C4-2B (cell line): ENCODE results near the gene PDE4B.

Experiments
- CTCF ChIP-seq: fragments of 450-650 bp; conservative IDR thresholded peaks from 2 replicates; pipeline ENCODE4 v1.5.1; 2017; ENCODE audit warnings: mild to moderate bottlenecking
- ZFX ChIP-seq: fragments of 450-650 bp; IDR thresholded peaks from 2 replicates; pipeline ENCODE4 v1.6.1; 2017

- no peak for TF ChIP-seq CTCF
- TF ChIP-seq ZFX = no peak
Observed at GRCh38 chr1:66124670-66125069, 332.0 kb downstream of the PDE4B start.
